HG02885 (cell line): ENCODE data around the gene ABCG4.

ENCODE experiments used
- ATAC-seq: cut with Tn5 transposase; IDR thresholded peaks from one replicate; pipeline ENCODE4 v1.9.1; 2021; ENCODE audit warnings: mild to moderate bottlenecking; ENCODE audit not compliant: unreplicated experiment, poor library complexity

Gene ABCG4

DNA sequence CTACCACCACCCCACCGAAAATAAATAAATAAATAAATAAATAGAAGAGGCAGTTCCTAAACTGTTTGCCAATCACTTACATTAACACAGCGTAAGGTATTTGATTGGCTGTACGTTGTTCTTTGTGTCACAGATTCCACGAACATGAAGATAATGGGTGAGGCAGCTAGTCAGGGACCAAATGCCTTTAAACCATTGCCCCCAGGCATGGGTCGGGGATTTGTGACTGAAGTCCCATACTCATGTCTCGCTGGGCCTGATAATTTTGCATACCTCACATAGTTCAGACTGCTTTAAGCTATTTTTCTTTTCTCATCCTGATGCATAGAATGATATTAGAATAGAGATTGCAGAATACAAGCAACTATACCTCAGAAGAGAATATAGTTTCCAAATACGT is 53.7 kb downstream of the ABCG4 start:
- ATAC-seq, result no peak

DNA sequence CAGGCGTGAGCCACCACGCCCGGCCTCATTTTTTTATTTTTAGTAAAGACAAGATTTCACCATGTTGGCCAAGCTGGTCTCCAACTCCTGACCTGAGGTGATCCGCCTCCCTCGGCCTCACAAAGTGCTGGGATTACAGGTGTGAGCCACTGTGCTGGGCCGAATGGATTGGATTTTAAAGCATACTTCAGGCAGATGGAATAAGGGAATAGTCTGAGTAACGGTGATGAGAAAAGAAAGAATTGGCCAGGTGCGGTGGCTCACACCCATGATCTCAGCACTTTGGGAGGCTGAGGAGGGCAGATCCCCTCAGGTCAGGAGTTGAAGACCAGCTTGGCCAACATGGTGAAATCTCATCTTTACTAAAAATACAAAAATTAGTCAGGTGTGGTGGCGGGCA is 55.2 kb downstream of the ABCG4 start:
- no peak for ATAC-seq

DNA sequence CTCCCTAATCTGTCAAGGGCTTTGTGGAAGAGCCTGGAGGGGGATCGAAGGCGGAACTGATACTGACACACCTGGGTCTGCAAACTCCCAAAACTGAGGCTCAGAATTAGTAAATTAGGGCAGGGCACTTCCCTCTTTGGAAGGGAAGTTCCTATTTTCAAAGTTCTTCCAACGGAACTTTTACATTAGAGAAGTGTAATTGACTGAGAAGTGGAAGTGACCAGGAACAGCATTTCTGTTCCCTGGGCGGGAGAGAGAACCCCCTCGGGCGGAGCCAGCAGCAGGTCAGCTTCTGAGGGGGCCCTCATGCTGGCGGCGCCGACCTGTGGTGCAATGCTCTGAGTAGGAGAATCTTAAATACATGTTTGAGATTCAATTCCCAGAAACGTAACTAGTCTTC is 56.2 kb downstream of the ABCG4 start:
- no peak for ATAC-seq

DNA sequence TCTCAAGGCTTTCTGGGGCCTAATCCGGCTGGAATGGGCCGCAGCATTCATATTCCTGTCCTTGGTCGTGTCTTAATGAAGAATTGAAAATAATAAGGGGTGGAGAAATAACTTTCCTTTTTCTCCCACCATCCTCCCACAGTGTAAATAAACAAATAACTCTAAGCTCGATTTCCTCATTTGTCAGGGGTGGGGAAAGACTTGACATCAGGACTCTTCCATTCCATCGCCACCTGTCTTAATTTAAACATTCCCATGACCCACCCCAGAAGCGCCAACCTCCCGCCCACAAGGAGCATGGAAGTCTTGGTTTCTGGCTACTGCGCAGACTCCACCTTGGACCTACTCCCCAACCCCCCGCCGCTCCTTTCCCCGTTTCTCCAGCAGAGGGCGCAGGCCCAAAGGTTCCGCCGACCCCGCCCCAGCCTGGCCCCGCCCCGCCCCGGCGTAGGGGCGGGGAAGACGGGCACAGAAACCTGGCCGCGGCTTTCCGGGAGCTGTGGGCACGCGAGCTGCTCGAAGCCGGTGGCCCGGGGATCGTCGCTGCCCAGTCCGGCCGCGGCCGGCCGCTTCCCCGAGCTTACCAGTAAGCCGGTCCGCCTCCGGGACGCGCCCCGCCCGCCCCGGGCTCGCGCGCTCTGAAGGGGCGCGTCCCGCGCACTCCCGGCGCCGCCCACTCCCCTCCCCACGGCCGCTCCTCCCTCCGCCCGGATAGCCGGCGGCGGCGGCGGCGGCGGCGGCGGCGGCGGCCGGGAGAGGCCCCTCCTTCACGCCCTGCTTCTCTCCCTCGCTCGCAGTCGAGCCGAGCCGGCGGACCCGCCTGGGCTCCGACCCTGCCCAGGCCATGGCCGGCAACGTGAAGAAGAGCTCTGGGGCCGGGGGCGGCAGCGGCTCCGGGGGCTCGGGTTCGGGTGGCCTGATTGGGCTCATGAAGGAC is 57.0 kb downstream of the ABCG4 start, which contains the start of gene CBL:
TSS of gene CBL (plus strand) at position 766 of the 937 bp plus-strand sequence. CDS start at position 845, 79 bp downstream.
- peak; percentile 84 for ATAC-seq

DNA sequence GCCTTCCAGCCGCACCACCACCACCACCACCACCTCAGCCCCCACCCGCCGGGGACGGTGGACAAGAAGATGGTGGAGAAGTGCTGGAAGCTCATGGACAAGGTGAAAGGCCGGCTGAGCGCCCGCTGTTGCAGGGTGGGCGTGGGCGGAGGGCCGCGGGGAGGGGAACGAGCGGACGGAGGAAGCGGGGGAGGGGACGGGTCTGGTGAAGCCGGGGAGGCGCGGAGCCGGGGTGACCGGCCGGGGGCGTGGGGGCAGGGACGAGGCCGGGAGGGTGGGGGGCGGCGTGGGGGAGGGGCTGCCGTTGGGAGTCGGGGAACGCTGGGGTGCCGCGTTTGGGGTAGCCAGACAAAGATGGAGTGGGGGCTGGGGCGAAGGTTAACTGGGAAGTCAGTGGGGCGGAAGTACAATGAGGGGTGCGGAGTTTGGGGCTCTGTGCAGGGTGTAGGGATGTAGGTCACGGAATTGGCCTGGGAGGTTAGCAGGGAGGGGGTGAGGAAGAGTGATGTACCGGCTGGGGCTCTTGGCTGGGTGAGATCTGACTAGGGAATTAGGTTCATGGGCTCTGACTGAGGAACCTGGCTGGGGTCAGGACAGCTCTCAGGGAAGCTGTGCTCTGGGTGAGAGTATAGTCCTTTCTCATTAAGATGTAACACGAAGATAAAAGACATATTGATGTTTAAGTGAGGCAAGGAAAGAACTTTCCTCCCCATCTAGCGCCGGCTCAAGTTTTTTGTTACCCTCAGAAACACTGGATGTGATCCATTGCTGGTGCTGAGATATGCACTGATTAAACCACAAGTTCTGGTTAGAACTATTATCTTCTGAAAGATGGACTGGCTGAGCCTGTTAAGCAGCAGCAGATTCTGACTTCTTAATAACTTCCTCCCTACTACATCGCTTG is 57.9 kb downstream of the ABCG4 start:
- peak; percentile 31 for ATAC-seq

DNA sequence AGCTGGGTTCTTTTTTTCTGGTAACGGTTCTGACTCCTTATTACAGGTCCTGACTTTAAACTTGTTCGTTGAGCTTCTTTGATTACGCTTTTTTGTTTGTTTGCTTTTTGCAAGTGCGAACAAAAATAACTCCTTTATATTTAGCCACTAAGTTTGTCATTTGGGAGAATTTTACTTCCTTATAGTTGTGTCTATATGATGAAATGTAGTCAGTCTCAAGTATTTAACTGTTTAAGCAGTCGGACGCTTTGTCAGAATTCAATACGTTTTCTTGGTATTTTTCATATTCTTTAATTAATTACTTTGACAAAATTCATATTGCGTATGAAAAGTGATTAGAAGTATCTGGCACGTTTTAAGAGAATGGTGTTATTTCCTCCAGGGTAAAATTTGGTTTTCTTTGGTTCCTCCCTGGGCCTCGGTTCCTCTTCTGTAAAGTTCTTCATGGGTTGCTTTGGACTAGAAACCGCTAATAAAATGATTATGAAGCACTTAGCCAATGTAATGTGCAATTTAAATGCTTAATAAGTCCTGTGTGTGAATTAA is 58.6 kb downstream of the ABCG4 start:
- ATAC-seq, result no peak

DNA sequence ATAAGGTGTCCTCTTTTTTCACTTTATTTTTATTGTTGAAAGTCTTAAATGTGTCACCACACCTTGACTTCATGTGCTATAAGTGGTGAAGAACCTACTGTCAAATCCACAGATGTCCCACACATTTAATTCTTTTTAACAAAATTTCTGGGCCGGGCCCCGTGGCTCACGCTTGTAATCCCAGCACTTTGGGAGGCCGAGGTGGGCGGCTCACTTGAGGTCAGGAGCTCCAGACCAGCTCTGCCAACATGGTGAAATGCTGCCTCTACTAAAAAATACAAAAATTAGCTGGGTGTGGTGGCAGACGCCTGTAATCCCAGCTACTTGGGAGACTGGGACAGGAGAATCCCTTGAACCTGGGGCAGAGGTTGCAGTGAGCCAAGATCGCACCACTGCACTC is 60.3 kb downstream of the ABCG4 start:
- ATAC-seq, result no peak

DNA sequence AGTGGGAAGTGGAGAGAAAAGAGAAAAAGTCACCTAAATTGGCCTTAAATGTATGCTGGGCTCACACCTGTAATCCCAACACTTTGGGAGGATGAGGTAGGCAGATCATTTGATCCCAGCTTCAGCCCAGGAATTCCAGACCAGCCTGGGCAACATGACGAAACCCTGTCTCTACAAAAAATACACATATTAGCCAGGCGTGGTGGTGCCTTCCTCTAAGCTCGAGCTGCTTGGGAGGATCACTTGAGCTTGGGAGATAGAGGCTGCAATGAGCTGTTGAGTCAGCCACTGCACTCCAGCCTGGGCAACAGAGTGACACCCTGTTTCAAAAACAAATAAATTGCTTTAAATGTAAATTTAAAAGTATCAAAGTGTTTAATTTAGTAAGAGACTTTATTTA is 61.2 kb downstream of the ABCG4 start:
- ATAC-seq, result no peak
